H1 (cell line): ENCODE measurements around the gene SIGLEC12. TPM values are rescaled to one million over a fixed set of nuclear protein-coding genes. Genes with fewer than 3 reads are reported as not detected.

ENCODE experiments used
- CTCF ChIA-PET: fragments of 300-600 bp; sonication (Branson Sonifier 250); formaldehyde crosslinking; loops from one replicate; lab custom pipeline; 2021; ENCODE audit not compliant: partially characterized antibody; lab: Charles Lee
- POLR2A ChIA-PET: fragments of 300-600 bp; sonication (Branson Sonifier 250); formaldehyde crosslinking; loops from one replicate; lab custom pipeline; 2021; ENCODE audit warnings: inconsistent platforms; ENCODE audit not compliant: partially characterized antibody; lab: Charles Lee
- DNase-seq, 2 experiments: peaks; one replicate each; pipeline versions ENCODE4 v3.0.0 to v3.0.0-alpha.2; 2010 to 2022; ENCODE audit warnings: low spot score in 2 of 2, low read depth in 1 of 2, mixed read lengths in 1 of 2
- FAIRE-seq: peaks from 2 replicates; lab custom pipeline; 2011; peaks lifted over from hg19 to GRCh38; lab: Jason Lieb, UNC
- H2AFZ ChIP-seq: 2 replicates; pipeline ENCODE4 v1.8.1; 2012; ENCODE audit warnings: low read length, inconsistent platforms
- H2AK5ac ChIP-seq: 2 replicates; pipeline ENCODE4 v1.6.1; 2013; ENCODE audit warnings: low read depth, low read length
- H2BK120ac ChIP-seq: replicated peaks from 2 replicates; pipeline ENCODE3; 2013; ENCODE audit warnings: low read depth, low read length, inconsistent platforms
- H2BK12ac ChIP-seq: 2 replicates; pipeline ENCODE4 v1.6.1; 2013; ENCODE audit warnings: low read depth, low read length
- H2BK15ac ChIP-seq: 2 replicates; pipeline ENCODE4 v1.6.1; 2013; ENCODE audit warnings: low read length
- H2BK20ac ChIP-seq: 2 replicates; pipeline ENCODE4 v1.6.1; 2013; ENCODE audit warnings: low read length
- H2BK5ac ChIP-seq: 2 replicates; pipeline ENCODE4 v1.6.1; 2013; ENCODE audit warnings: low read depth, low read length
- H3K14ac ChIP-seq: 2 replicates; pipeline ENCODE4 v1.6.1; 2013; ENCODE audit warnings: inconsistent platforms; ENCODE audit not compliant: insufficient read length
- H3K18ac ChIP-seq: 2 replicates; pipeline ENCODE4 v1.6.1; 2013; ENCODE audit warnings: low read length; ENCODE audit errors: extremely low read depth
- H3K23ac ChIP-seq: 2 replicates; pipeline ENCODE4 v1.6.1; 2013; ENCODE audit warnings: inconsistent platforms; ENCODE audit not compliant: insufficient read length
- H3K23me2 ChIP-seq: 2 replicates; pipeline ENCODE4 v1.6.1; 2013; ENCODE audit warnings: low read depth, low read length
- H3K27ac ChIP-seq: 2 replicates; pipeline ENCODE4 v1.6.1; 2011; ENCODE audit warnings: low read depth, low read length, inconsistent platforms
- H3K27me3 ChIP-seq, 4 experiments: replicated peaks in 1 of 4; 1 replicate in 1 of 4; 2 replicates in 3 of 4; pipeline versions ENCODE4 v1.6.1 to v1.8.1; 2011 to 2013; ENCODE audit warnings: low read length in 3 of 4, mild to moderate bottlenecking in 3 of 4, inconsistent platforms in 2 of 4, mixed read lengths in 2 of 4, moderate library complexity in 1 of 4; ENCODE audit not compliant: control insufficient read depth in 3 of 4, insufficient read depth in 3 of 4; ENCODE audit errors: extremely low read depth in 1 of 4
- H3K36me3 ChIP-seq, 4 experiments: 2 replicates each; pipeline versions ENCODE4 v1.6.1 to v1.8.1; 2011 to 2013; ENCODE audit warnings: mild to moderate bottlenecking in 4 of 4, low read length in 3 of 4, moderate library complexity in 2 of 4, control low read depth in 1 of 4, inconsistent platforms in 1 of 4; ENCODE audit not compliant: insufficient read depth in 4 of 4, control insufficient read depth in 2 of 4
- H3K4ac ChIP-seq: replicated peaks from 2 replicates; pipeline ENCODE3; 2013; ENCODE audit warnings: low read length, low read depth, mixed read lengths, inconsistent platforms; ENCODE audit not compliant: insufficient read length
- H3K4me1 ChIP-seq, 4 experiments: replicated peaks in 1 of 4; 1 replicate in 1 of 4; 2 replicates in 3 of 4; pipeline versions ENCODE4 v1.6.1 to v1.8.1; 2011 to 2013; ENCODE audit warnings: low read length in 3 of 4, inconsistent platforms in 2 of 4, mixed read lengths in 1 of 4; ENCODE audit not compliant: insufficient read depth in 4 of 4, control insufficient read depth in 3 of 4
- H3K4me2 ChIP-seq, 2 experiments: 2 replicates each; pipeline versions ENCODE4 v1.6.1 to v1.8.1; 2011 to 2013; ENCODE audit warnings: low read depth in 2 of 2, low read length in 2 of 2, control low read depth in 1 of 2, inconsistent platforms in 1 of 2, mild to moderate bottlenecking in 1 of 2; ENCODE audit not compliant: insufficient read depth in 1 of 2
- H3K4me3 ChIP-seq, 4 experiments: fragments of 200-600, 300-600 bp in 1 of 4; sonication (generic), shearing (Covaris generic), sonication (Bioruptor Twin) in 1 of 4; 2 replicates each; pipeline versions ENCODE4 v1.5.1 to v1.8.1; 2011 to 2016; ENCODE audit warnings: low read length in 4 of 4, low read depth in 3 of 4, control low read depth in 2 of 4, inconsistent platforms in 2 of 4, mild to moderate bottlenecking in 2 of 4, mixed read lengths in 1 of 4, moderate library complexity in 1 of 4; ENCODE audit not compliant: insufficient read depth in 2 of 4; ENCODE audit errors: extremely low read depth in 1 of 4
- H3K56ac ChIP-seq: replicated peaks from 2 replicates; pipeline ENCODE3; 2013; ENCODE audit warnings: low read depth, mild to moderate bottlenecking, mixed read lengths, low read length, inconsistent platforms; ENCODE audit not compliant: insufficient read length
- H3K79me1 ChIP-seq: 2 replicates; pipeline ENCODE4 v1.6.1; 2013; ENCODE audit warnings: low read depth, low read length, control low read depth
- H3K79me2 ChIP-seq, 2 experiments: 2 replicates each; pipeline versions ENCODE4 v1.6.1 to v1.8.1; 2012 to 2013; ENCODE audit warnings: low read length in 2 of 2, mild to moderate bottlenecking in 2 of 2, inconsistent platforms in 1 of 2; ENCODE audit not compliant: insufficient read depth in 2 of 2, control insufficient read depth in 1 of 2
- H3K9ac ChIP-seq, 4 experiments: replicated peaks in 1 of 4; 1 replicate in 1 of 4; 2 replicates in 3 of 4; pipeline versions ENCODE4 v1.6.1 to v1.8.1; 2011 to 2013; ENCODE audit warnings: low read depth in 3 of 4, low read length in 3 of 4, control low read depth in 2 of 4, mild to moderate bottlenecking in 2 of 4, moderate library complexity in 2 of 4, inconsistent platforms in 1 of 4; ENCODE audit errors: extremely low read depth in 1 of 4
- H3K9me3 ChIP-seq, 2 experiments: 2 replicates each; pipeline versions ENCODE4 v1.6.1 to v1.8.1; 2012 to 2013; ENCODE audit warnings: mild to moderate bottlenecking in 2 of 2, moderate library complexity in 2 of 2, control low read depth in 1 of 2, inconsistent platforms in 1 of 2, low read depth in 1 of 2, low read length in 1 of 2, mixed read lengths in 1 of 2; ENCODE audit not compliant: insufficient read depth in 2 of 2
- H4K20me1 ChIP-seq, 2 experiments: replicated peaks in 1 of 2; 2 replicates each; pipeline versions ENCODE3 to v1.8.1; 2011 to 2013; ENCODE audit warnings: inconsistent platforms in 2 of 2, low read length in 2 of 2, mild to moderate bottlenecking in 1 of 2; ENCODE audit not compliant: insufficient read depth in 2 of 2, control insufficient read depth in 1 of 2
- H4K5ac ChIP-seq: 2 replicates; pipeline ENCODE4 v1.6.1; 2013; ENCODE audit warnings: low read length, low read depth, mixed read lengths, inconsistent platforms; ENCODE audit not compliant: insufficient read length
- H4K8ac ChIP-seq: 2 replicates; pipeline ENCODE4 v1.8.0; 2013; ENCODE audit warnings: mild to moderate bottlenecking, moderate library complexity, low read length, inconsistent platforms; ENCODE audit not compliant: insufficient read depth; ENCODE audit errors: extremely low read depth
- H4K91ac ChIP-seq: replicated peaks from 2 replicates; pipeline ENCODE3; 2013; ENCODE audit warnings: low read length, mixed read lengths, inconsistent platforms; ENCODE audit not compliant: insufficient read length
- CEBPB ChIP-seq: IDR thresholded peaks from 2 replicates; pipeline ENCODE4 v1.6.1; 2012; ENCODE audit warnings: low read depth, low read length
- CREB1 ChIP-seq: IDR thresholded peaks from 2 replicates; pipeline ENCODE4 v1.6.1; 2012; ENCODE audit warnings: inconsistent platforms
- JUN ChIP-seq: IDR thresholded peaks from 2 replicates; pipeline ENCODE4 v1.6.1; 2011; ENCODE audit warnings: low read depth, mild to moderate bottlenecking, improper control_type of control experiment, low read length
- KDM1A ChIP-seq: fragments of 200-600, 300-600 bp; sonication (generic); IDR thresholded peaks from 2 replicates; pipeline ENCODE4 v1.7.1; 2016; ENCODE audit warnings: mild to moderate bottlenecking, low read length, borderline replicate concordance
- KDM5A ChIP-seq: fragments of 200-600 bp; IDR thresholded peaks from 2 replicates; pipeline ENCODE4 v1.7.1; 2012; ENCODE audit warnings: mild to moderate bottlenecking, low read length, inconsistent platforms, mixed read lengths
- PHF8 ChIP-seq: fragments of 200-600 bp; sonication (generic); conservative IDR thresholded peaks from 2 replicates; pipeline ENCODE4 v1.7.1; 2012; ENCODE audit warnings: low read depth, mild to moderate bottlenecking, inconsistent platforms, low read length, moderate library complexity
- POLR2AphosphoS5 ChIP-seq: IDR thresholded peaks from 2 replicates; pipeline ENCODE4 v1.6.1; 2011; ENCODE audit warnings: low read depth, low read length
- RAD21 ChIP-seq, 2 experiments: IDR thresholded peaks in 1 of 2; conservative IDR thresholded peaks in 1 of 2; 2 replicates each; pipeline ENCODE4 v1.6.1; 2011; ENCODE audit warnings: low read depth in 2 of 2, low read length in 2 of 2, improper control_type of control experiment in 1 of 2, inconsistent platforms in 1 of 2, mild to moderate bottlenecking in 1 of 2, moderate library complexity in 1 of 2
- RFX5 ChIP-seq: IDR thresholded peaks from 2 replicates; pipeline ENCODE4 v1.6.1; 2011; ENCODE audit warnings: low read depth, low read length, improper control_type of control experiment, borderline replicate concordance
- RXRA ChIP-seq: IDR thresholded peaks from 2 replicates; pipeline ENCODE4 v1.6.1; 2011; ENCODE audit warnings: low read depth, mild to moderate bottlenecking, low read length, moderate library complexity; ENCODE audit not compliant: insufficient read depth
- SIRT6 ChIP-seq: IDR thresholded peaks from one replicate; pipeline ENCODE4 v1.7.1; 2012; ENCODE audit warnings: low read length, inconsistent platforms
- TAF1 ChIP-seq: IDR thresholded peaks from 2 replicates; pipeline ENCODE4 v1.6.1; 2011; ENCODE audit warnings: mild to moderate bottlenecking, low read depth, low read length
- WGBS, 2 experiments: shearing (Covaris generic) in 1 of 2; methylation state at CpG; one replicate each; pipeline versions ENCODE4 v1.1.6 to v1.1.7; 2013 to 2015; ENCODE audit warnings: low lambda C conversion rate in 2 of 2, mixed read lengths in 2 of 2, inconsistent platforms in 1 of 2, low coverage in 1 of 2, missing lambda C conversion rate in 1 of 2; ENCODE audit not compliant: insufficient replicate concordance in 2 of 2, insufficient coverage in 1 of 2, insufficient read length in 1 of 2; ENCODE audit errors: extremely low coverage in 1 of 2, missing lambda C conversion rate in 1 of 2; 5-methylcytosine and 5-hydroxymethylcytosine counted together
- polyA plus RNA-seq, 7 experiments: library from polyadenylated mRNA; depleted of rRNA in 3 of 7; stranded (reverse) in 5 of 7; unstranded in 2 of 7; fragments of >200 nt in 5 of 7; fragments of 200-250 nt in 2 of 7; gene quantifications; 1 replicate in 5 of 7; 2 replicates in 1 of 7; 4 replicates in 1 of 7; pipeline versions ENCODE4 v1.2.1 to v1.2.3, GENCODE V29; 2011 to 2013; ENCODE audit warnings: missing spikeins in 2 of 7, mixed read lengths in 2 of 7
- total RNA-seq: library from RNA; stranded (reverse); fragmentation: NEBNext Ultra II Directional; extraction: Animal tissue kit (Norgen Biotek cat#: 25700); gene quantifications from 2 replicates; pipeline ENCODE4 v1.2.1, GENCODE V29; 2021
- TF ChIP-seq, protein P1 (sequence below): IDR thresholded peaks from 2 replicates; pipeline ENCODE4 v1.6.1; 2012; ENCODE audit warnings: inconsistent platforms
- TF ChIP-seq, protein P2 (sequence below): IDR thresholded peaks from 2 replicates; pipeline ENCODE4 v1.6.1; 2011; ENCODE audit warnings: low read length, improper control_type of control experiment

SIGLEC12 gene
- total and polyA plus RNA-seq, 2 of the 8 experiments (the other 6 are each of a cell fraction or from before 2014, with no cell fraction given): not detected

DNA sequence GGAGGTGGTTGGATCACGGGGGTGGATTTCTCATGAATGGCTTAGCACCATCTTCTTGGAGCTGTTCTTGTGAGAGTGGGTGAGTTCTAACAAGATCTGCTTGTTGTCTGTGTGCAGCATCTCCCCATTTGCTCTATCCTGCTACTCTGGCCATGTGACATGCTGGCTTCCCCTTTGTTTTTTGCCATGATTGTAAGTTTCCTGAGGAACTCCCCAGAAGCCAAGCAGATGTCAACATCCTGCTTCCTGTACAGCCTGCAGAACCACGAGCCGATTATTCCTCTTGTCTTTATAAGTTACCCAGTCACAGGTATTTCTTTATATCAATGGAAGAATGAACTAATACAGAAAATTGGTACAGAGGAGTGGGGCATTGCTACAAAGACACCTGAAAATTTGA, 2.3 kb upstream of the SIGLEC12 start:
- H3K56ac ChIP-seq: no peak overlapping the region
- H3K79me2 ChIP-seq: no peaks in the 10 kb centered on the region
- H4K8ac ChIP-seq: no peak overlapping the region
- H4K20me1 ChIP-seq: no peaks in the 10 kb centered on the region
- H3K23ac ChIP-seq: no peak overlapping the region
- CTCF ChIA-PET: interaction anchor here (0.8 kb wide), 1 partner anchor 30 kb away, joined by 3 read pairs; no protein-coding TSS in a partner anchor
- no peak overlapping the region for H3K14ac ChIP-seq
- no peak overlapping the region for H2AFZ ChIP-seq
- no peak overlapping the region for H3K27ac ChIP-seq
- no peak overlapping the region for H2AK5ac ChIP-seq
- no peak overlapping the region for H4K5ac ChIP-seq
- H3K4me3 ChIP-seq: no peak overlapping the region
- no peaks in the 10 kb centered on the region for H3K36me3 ChIP-seq
- no peak overlapping the region for H2BK20ac ChIP-seq
- no peak overlapping the region for H3K9ac ChIP-seq
- POLR2A ChIA-PET: no interaction called here
- 53% methylated on average over 3 of the region's 3 CpGs; no CpG with 5 or more reads in 1 of the 2 experiments for WGBS, 2 experiments
- H3K4me2 ChIP-seq: no peak overlapping the region
- H4K91ac ChIP-seq: no peak overlapping the region
- no peak for DNase-seq
- H3K23me2 ChIP-seq: no peaks in the 10 kb centered on the region
- FAIRE-seq: no peak
- peaks cover 67 to 85% of the 10 kb centered on the region in 2 experiments for H3K9me3 ChIP-seq
- no peak overlapping the region for H2BK15ac ChIP-seq
- H3K4ac ChIP-seq: no peak overlapping the region
- H3K18ac ChIP-seq: no peak overlapping the region
- H3K79me1 ChIP-seq: no peaks in the 10 kb centered on the region
- H3K4me1 ChIP-seq: no peaks in the 10 kb centered on the region
- H2BK5ac ChIP-seq: no peak overlapping the region
- no peak overlapping the region for H2BK12ac ChIP-seq
- H2BK120ac ChIP-seq: no peak overlapping the region
- no peaks in the 10 kb centered on the region for H3K27me3 ChIP-seq
- TF ChIP-seq KDM1A (no peak), CEBPB (no peak), KDM5A (no peak), RXRA (no peak), TAF1 (no peak), RAD21 (IDR thresholded peaks at IDR 0.05 in 1 of 2, conservative IDR thresholded peaks at IDR 0.05 in 1 of 2; ENCODE audit: low read depth in 2 of 2, low read length in 2 of 2) (no peak), SIRT6 (no peak), PHF8 (no peak), RFX5 (no peak), JUN (no peak), POLR2AphosphoS5 (no peak), CREB1 (no peak)
- TF ChIP-seq, protein P1, sequence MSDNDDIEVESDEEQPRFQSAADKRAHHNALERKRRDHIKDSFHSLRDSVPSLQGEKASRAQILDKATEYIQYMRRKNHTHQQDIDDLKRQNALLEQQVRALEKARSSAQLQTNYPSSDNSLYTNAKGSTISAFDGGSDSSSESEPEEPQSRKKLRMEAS: no peak
- TF ChIP-seq, protein P2, sequence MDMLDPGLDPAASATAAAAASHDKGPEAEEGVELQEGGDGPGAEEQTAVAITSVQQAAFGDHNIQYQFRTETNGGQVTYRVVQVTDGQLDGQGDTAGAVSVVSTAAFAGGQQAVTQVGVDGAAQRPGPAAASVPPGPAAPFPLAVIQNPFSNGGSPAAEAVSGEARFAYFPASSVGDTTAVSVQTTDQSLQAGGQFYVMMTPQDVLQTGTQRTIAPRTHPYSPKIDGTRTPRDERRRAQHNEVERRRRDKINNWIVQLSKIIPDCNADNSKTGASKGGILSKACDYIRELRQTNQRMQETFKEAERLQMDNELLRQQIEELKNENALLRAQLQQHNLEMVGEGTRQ: no peak
